Breast epithelium (tissue), 3 donors: ENCODE measurements around the gene VWF.

Experiments
- CTCF ChIP-seq, 3 donors: fragments of 450-650 bp; IDR thresholded peaks; one replicate each; pipeline ENCODE4 v1.5.1; 2016 to 2017; ENCODE audit warnings: antibody characterized with exemption in 3 of 3, mild to moderate bottlenecking in 3 of 3, moderate library complexity in 3 of 3
- POLR2A ChIP-seq: fragments of 450-650 bp; IDR thresholded peaks from one replicate; pipeline ENCODE4 v1.6.1; 2016; ENCODE audit warnings: antibody characterized with exemption, mild to moderate bottlenecking, moderate library complexity

- no peak for TF ChIP-seq CTCF (IDR thresholded peaks at IDR 0.05)
- TF ChIP-seq POLR2A = no peak
These were observed 33.8 kb upstream of the VWF start for GRCh38 chr12:6158255-6158654.
